KMS-11 (cell line): ENCODE measurements around the gene SNURF.

ENCODE experiments used
- H2AFZ ChIP-seq: fragments of 200-600 bp; sonication (generic); 2 replicates; pipeline ENCODE4 v1.6.1; 2016; ENCODE audit warnings: antibody characterized with exemption, mixed run types, low read depth
- H3K27ac ChIP-seq: fragments of 200-600 bp; sonication (generic); 2 replicates; pipeline ENCODE4 v1.6.1; 2016; ENCODE audit warnings: mild to moderate bottlenecking, mixed run types
- H3K27me3 ChIP-seq: fragments of 200-600 bp; sonication (generic); 2 replicates; pipeline ENCODE4 v1.6.1; 2017; ENCODE audit warnings: mild to moderate bottlenecking, low read depth, mixed run types, moderate library complexity; ENCODE audit not compliant: insufficient read depth
- H3K36me3 ChIP-seq: fragments of 200-600 bp; sonication (generic); 2 replicates; pipeline ENCODE4 v1.6.1; 2017; ENCODE audit warnings: mild to moderate bottlenecking, mixed run types; ENCODE audit not compliant: insufficient read depth
- H3K4me1 ChIP-seq: fragments of 200-600 bp; sonication (generic); 2 replicates; pipeline ENCODE4 v1.6.1; 2016; ENCODE audit warnings: mild to moderate bottlenecking, low read depth, mixed run types; ENCODE audit not compliant: poor library complexity, severe bottlenecking
- H3K4me2 ChIP-seq: fragments of 200-600 bp; sonication (generic); 2 replicates; pipeline ENCODE4 v1.7.0; 2016; ENCODE audit warnings: mild to moderate bottlenecking, mixed run types
- H3K4me3 ChIP-seq: fragments of 200-600 bp; sonication (generic); IDR thresholded peaks from 2 replicates; pipeline ENCODE4 v1.6.1; 2017; ENCODE audit warnings: low read depth, low read length, mixed read lengths; ENCODE audit not compliant: insufficient read depth
- H3K79me2 ChIP-seq: fragments of 200-600 bp; sonication (generic); 2 replicates; pipeline ENCODE4 v1.6.1; 2016; ENCODE audit warnings: low read depth, mixed run types; ENCODE audit not compliant: insufficient read depth
- H3K9ac ChIP-seq: fragments of 200-600 bp; sonication (generic); 2 replicates; pipeline ENCODE4 v1.6.1; 2016; ENCODE audit warnings: mild to moderate bottlenecking, mixed run types
- H4K20me1 ChIP-seq: fragments of 200-600 bp; sonication (generic); 2 replicates; pipeline ENCODE4 v1.6.1; 2016; ENCODE audit warnings: mild to moderate bottlenecking, mixed run types; ENCODE audit not compliant: insufficient read depth
- TF ChIP-seq, protein P1 (sequence below): fragments of 200-600 bp; sonication (generic); conservative IDR thresholded peaks from 2 replicates; pipeline ENCODE4 v1.6.1; 2017; ENCODE audit warnings: low read depth, mild to moderate bottlenecking, antibody characterized with exemption, low read length, moderate library complexity, mixed read lengths

Gene SNURF

DNA sequence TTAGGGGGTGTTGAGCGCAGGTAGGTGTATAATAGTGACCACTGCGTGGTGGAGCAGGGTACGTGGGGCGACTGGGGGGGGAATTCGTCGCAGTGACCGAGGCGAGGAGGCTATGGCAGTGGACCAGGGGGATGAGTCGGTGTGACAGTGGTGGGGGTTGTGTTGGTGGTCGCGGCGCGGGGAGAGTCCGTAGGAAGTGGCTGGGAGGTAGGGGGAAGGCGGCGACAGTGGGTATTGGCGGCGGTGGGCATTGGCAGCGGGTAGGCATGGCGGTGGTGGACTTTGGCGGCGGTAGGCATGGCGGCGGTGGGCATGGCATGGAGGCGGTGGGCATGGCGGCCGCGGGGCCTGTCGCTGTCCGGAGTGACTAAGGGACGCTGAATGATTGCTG, 739 bp downstream of the SNURF start:
- Histone ChIP-seq H2AFZ (no peak overlapping the region; the same call in 1 of the 2 replicates), H3K4me2 (no peak overlapping the region), H3K27ac (no peak overlapping the region; the same call in 1 of the 2 replicates)

DNA sequence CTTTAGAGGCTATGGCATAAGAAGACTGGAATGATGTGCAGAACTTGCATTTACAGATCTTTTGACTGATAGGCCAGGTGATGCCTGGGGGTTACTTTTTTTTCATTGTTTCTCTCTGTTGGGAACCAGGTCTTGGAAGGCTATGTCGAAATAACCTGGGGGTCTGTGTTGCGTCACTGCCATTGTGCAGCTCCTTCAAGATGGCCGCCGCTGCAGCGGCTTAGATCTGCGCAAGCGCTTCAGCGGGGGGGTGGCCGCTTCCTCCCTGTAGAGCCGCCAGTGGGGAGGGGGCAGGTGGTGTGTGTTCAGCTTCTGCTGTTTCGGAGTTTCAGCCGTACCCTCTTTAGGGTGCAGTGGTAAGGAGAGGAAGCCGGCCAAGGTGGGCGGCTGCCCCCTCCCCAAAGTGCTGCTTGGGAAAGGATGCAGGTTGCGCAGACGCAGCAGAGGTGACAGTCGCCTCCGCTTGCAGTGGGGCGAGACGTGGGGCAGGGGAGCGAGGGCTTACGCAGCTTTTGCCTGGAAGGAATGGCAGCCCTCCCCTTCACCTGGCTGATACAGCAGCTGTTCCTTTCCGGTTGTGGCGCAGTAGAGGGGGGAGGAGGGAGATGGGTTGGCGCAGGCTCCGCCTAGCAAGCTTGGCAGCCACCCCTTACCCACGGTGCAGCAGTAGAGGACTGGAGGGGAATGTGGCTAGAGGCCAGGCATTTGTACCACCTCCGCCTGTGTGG, 1.5 kb downstream of the SNURF start:
- Histone ChIP-seq H3K4me2 (peak overlapping the region; percentile 27; the same call in 1 of the 2 replicates), H3K36me3 (no peaks in the 10 kb centered on the region), H4K20me1 (no peaks in the 10 kb centered on the region), H3K27ac (peak overlapping the region; percentile 54), H3K4me3 (no peak overlapping the region), H3K4me1 (no peaks in the 10 kb centered on the region), H3K79me2 (peaks cover 32% of the 10 kb centered on the region; the same call in 1 of the 2 replicates), H3K27me3 (no peaks in the 10 kb centered on the region), H3K9ac (peak overlapping the region; percentile 46; the same call in 1 of the 2 replicates), H2AFZ (peak overlapping the region; percentile 26; the same call in 1 of the 2 replicates)
- TF ChIP-seq, protein P1, sequence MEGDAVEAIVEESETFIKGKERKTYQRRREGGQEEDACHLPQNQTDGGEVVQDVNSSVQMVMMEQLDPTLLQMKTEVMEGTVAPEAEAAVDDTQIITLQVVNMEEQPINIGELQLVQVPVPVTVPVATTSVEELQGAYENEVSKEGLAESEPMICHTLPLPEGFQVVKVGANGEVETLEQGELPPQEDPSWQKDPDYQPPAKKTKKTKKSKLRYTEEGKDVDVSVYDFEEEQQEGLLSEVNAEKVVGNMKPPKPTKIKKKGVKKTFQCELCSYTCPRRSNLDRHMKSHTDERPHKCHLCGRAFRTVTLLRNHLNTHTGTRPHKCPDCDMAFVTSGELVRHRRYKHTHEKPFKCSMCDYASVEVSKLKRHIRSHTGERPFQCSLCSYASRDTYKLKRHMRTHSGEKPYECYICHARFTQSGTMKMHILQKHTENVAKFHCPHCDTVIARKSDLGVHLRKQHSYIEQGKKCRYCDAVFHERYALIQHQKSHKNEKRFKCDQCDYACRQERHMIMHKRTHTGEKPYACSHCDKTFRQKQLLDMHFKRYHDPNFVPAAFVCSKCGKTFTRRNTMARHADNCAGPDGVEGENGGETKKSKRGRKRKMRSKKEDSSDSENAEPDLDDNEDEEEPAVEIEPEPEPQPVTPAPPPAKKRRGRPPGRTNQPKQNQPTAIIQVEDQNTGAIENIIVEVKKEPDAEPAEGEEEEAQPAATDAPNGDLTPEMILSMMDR = no peak

More for the DNA sequence above, 739 bp downstream of the SNURF start:
- Histone ChIP-seq H3K9ac (peak overlapping the region; percentile 46; the same call in 1 of the 2 replicates), H4K20me1 (no peaks in the 10 kb centered on the region), H3K4me3 (no peak overlapping the region), H3K36me3 (no peaks in the 10 kb centered on the region), H3K4me1 (no peaks in the 10 kb centered on the region), H3K79me2 (peaks cover 32% of the 10 kb centered on the region; the same call in 1 of the 2 replicates), H3K27me3 (no peaks in the 10 kb centered on the region)
- TF ChIP-seq, protein P1 = no peak

DNA sequence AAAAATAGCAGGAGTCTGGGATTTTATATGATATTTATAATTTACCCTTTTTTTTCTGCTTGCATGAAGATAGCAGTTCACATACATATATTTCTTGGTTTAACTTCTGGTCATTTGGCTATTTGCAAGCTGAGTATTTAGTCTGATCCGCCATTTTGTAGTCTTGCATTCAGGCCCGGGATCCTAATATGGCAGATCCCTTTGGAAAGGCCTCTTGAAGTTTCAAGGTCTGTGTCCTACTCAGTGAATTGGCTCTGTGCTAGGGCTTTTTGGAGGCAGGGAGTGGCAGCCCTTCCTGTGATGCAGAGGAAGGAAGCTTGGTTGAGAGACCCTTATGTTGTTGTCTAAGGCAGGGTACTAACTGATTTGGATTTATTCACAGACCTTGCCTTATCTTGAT, 2.9 kb downstream of the SNURF start:
- TF ChIP-seq, protein P1 = no peak
- H3K4me3 ChIP-seq = no peak overlapping the region
- H4K20me1 ChIP-seq = no peaks in the 10 kb centered on the region
- no peaks in the 10 kb centered on the region for H3K4me1 ChIP-seq
- no peaks in the 10 kb centered on the region for H3K36me3 ChIP-seq
- H3K27me3 ChIP-seq = no peaks in the 10 kb centered on the region
- H3K4me2 ChIP-seq = no peak overlapping the region
- no peak overlapping the region for H3K9ac ChIP-seq
- no peak overlapping the region for H3K27ac ChIP-seq
- H3K79me2 ChIP-seq = peaks cover 32% of the 10 kb centered on the region; the same call in 1 of the 2 replicates
- no peak overlapping the region for H2AFZ ChIP-seq

DNA sequence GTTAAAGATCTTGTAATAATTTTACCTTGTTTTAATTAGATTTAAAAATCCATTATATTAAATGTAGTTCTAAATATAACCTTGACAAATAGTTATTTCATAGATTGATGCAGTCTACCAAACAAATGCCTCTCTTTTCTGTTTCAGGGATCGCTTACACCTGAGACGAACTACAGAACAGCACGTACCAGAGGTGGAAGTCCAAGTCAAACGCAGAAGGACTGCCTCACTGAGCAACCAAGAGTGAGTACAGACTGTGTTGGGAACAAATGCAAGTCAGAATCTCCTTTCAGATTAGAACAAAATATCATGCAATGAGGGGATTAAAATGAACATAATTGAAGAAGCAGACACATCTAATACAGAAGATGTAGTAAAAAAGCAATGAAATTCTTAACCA, 7.2 kb downstream of the SNURF start:
- no peak overlapping the region for H3K4me2 ChIP-seq
- no peak overlapping the region for H3K27ac ChIP-seq
- H3K36me3 ChIP-seq = no peaks in the 10 kb centered on the region

More for the DNA sequence above, 7.2 kb downstream of the SNURF start:
- TF ChIP-seq, protein P1 = no peak
- no peak overlapping the region for H2AFZ ChIP-seq
- no peak overlapping the region for H3K4me3 ChIP-seq
- no peaks in the 10 kb centered on the region for H4K20me1 ChIP-seq
- no peaks in the 10 kb centered on the region for H3K4me1 ChIP-seq
- no peaks in the 10 kb centered on the region for H3K27me3 ChIP-seq
- peaks cover 26% of the 10 kb centered on the region; the same call in 1 of the 2 replicates for H3K79me2 ChIP-seq
- H3K9ac ChIP-seq = no peak overlapping the region
